GDM1 (cell line): ENCODE results near the gene CTNNA1.

Experiments
- DNase-seq: peaks from one replicate; lab custom pipeline; 2025; lab: John Stamatoyannopoulos, UW

The CTNNA1 gene

DNA sequence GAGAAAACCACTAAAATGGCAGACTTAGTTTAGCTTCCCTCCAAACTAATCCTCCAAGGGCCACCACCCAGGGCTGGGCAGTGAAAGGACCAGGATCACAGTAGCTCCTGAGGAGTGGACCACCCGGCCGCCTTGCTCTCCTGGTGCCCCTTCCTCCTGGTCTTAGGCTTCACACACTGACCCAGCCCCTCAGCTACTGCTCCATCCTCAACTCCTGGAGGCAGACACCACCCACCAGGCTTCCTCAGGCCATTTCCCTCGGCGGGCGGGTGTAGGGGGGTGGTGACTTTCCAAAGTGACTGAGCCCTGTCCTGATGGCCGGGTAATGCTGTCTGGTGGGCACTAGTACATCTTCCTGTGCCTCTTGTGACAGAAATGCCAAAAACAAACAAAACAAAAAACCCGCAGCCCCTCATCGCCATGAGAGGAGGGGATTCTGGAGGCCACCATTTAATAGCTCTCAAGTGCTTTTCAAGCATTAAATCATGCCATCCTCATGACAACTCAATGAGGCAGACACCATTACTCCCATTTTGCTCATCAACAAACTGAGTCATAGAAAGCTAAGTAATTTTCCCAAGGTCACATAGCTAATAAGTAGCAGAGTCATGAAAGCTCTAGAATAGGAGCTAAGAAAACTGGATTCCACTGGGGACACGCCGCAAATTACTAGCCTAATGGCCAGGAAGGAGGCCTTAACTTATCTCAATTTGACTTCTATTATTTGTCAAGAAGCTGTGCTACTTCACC lies 213.2 kb downstream of the CTNNA1 start:
- DNase-seq = no peak

- DNase-seq = no peak
These were observed 214.7 kb downstream of the CTNNA1 start for GRCh38 chr5:138967791-138968448.

- no peak for DNase-seq
These were observed 215.4 kb downstream of the CTNNA1 start for GRCh38 chr5:138968601-138969000.

DNA sequence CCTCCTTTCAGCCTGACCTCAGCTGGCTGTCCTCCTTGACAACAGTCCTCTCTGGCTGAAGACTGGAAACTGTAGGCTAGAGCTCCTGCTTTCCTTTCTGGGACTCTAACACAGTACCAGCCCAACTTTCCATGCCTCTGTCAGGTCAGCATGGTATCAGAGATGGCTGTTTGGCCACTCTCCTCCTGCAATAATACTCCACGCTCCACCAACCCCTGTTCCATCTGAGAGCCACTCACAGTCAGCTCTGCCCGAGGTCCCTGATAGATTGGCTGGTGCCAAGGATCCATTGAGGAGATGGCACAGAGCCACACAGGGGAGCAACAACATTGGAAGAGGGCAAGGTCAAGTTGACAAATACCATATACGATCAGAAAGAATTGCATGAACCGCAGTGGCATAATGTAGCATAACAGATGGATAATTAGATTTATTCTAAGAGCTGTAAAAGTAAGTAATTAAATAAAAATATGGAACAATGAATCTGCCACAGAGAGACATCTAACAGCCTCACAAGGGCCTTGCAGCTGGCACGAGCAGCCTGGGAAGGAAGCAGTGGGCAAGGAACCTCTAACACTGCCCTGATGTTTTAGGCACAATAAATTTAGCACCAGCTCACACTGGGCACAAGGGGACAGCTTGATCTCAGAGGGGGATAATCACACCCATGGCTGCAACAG lies 216.2 kb downstream of the CTNNA1 start:
- no peak for DNase-seq

DNA sequence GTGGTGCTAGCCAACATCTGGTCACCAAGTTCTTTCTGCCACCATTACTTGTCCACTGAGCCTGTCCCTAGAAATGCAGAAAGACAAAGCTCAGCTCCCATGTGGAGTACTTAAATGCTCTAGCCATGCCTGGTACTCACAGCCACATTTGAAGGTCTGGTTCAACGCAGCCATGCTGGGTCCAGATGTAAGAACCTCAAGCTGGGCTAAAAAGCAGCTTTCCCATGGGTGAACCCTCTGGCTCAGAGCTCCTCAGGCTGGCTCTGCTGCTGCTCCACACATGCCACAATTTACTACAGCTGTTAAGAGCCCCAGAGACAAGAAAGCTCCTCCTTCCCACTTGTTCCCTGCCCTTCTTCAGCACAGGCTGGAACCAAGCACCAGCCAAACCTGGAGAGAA lies 219.0 kb downstream of the CTNNA1 start:
- DNase-seq = no peak

- DNase-seq = no peak
These were observed 219.6 kb downstream of the CTNNA1 start for GRCh38 chr5:138972836-138973235.

DNA sequence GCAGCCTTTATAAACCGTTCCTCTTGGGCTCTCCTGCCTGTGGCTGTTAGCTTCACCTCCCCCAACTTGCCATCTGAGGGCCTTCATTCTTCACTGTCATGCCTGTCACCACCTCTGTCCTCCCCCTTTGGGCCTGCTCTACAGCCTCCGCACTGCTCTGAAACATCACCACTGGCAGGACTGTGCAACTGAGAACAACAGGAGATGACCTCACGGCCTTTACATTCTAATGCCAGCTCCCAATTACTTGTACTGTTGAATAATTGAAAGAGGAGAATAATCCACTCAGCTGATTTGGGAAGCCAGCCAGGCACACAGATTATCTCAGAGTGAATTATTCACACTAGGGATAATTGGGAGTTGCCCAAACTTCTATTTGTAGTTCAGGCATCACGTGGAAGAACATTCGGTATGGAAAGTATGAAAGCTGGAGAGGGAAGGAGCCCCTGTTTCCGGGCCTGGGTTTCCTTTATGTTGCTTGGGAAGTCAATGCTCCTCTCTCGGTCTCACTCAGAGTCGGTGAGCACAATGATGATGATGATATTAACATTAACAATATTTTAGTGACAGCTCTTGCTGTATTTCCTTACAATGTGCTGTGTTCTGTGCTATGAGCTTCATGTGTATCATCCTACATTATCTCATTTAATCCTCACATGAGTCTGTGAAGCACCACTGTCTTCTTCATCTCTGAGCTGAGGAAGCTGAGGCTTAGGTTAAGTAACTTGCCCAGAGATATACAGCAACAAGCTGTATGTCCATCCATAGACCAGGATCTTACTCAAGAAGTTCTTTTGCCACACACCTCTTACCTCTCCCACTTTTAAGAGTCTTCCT lies 221.2 kb downstream of the CTNNA1 start:
- DNase-seq = no peak

- DNase-seq = no peak
These were observed 222.0 kb downstream of the CTNNA1 start for GRCh38 chr5:138975098-138975847.

- DNase-seq = no peak
These were observed 224.9 kb downstream of the CTNNA1 start for GRCh38 chr5:138978080-138978479.

GRCh38 chr5:138978581-138978980 lies 225.4 kb downstream of the CTNNA1 start:
- no peak for DNase-seq

- no peak for DNase-seq
These were observed 226.6 kb downstream of the CTNNA1 start for GRCh38 chr5:138979684-138980280.

GRCh38 chr5:138980441-138980840 lies 227.2 kb downstream of the CTNNA1 start:
- no peak for DNase-seq

GRCh38 chr5:138981131-138981530 lies 227.9 kb downstream of the CTNNA1 start:
- no peak for DNase-seq

- no peak for DNase-seq
These were observed 228.4 kb downstream of the CTNNA1 start for GRCh38 chr5:138981586-138981985.

- DNase-seq = no peak
These were observed 230.8 kb downstream of the CTNNA1 start for GRCh38 chr5:138983984-138984383.
